ENCODE results near the gene ARHGEF19. TPM values are rescaled to one million over a fixed set of nuclear protein-coding genes. Genes with fewer than 3 reads are reported as not detected.

Gene ARHGEF19
- total and polyA plus RNA-seq, 10 of the 15 experiments (the other 5 are each of a cell fraction or from before 2014, with no cell fraction given) = 0.15 to 2.9 (median 0.67) TPM; not detected in 1

DNA sequence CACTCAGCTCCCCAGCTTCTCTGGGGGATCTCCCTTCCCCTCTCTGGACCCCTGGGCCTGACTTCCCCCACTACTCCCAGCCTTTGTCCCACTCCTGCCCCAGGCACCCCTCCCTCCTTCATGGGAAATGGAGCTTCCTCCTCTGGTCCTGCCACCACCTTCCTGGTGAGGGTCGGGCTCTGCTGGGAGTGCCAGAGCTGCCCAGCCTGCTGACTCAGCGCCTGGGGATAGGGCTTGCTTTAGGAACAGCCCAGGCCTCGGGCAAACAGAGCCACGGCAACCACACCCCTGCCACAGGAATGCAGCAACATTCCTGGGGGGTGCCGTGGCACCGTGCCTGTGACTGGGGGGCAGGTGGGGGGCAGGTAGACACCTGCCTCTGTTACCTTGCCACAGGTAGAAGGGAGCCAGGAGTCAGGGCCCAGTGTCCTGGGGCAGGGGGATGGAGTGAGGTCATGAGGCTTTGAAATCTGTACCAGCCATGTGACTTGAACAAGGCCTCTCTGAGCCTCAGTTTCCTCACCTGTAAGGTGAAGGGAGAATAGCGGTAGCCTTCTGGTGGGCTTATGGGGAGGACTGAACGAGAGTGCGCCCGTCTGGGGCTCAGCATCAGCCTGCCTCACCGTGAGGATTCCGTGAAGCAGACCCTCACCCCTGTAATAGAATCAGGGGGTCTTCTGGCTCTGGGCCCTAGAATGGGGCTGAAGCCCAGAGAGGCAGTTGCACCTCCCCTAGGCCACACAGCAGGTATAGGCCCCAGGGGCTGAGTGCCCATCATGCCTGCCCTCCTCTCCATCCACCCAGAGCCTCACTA lies 38.8 kb downstream of the ARHGEF19 start:
- DNase-seq (ENCODE audit: low read depth, low spot score) (no peak), FAIRE-seq (no peak), ATAC-seq (no peak)
- Histone ChIP-seq H3K4me1 (ENCODE audit: control insufficient read depth, insufficient read depth, low read length) (no peaks in the 10 kb centered on the region), H3K4me2 (ENCODE audit: control insufficient read depth, insufficient read depth) (no peak overlapping the region), H3K27me3 (replicated peaks in 1 of 2; ENCODE audit: control insufficient read depth in 2 of 2, insufficient read depth in 2 of 2, low read length in 1 of 2) (no peaks in the 10 kb centered on the region; a peak in 1 of 4 replicates), H3K79me2 (ENCODE audit: control insufficient read depth, insufficient read depth, low read length) (no peaks in the 10 kb centered on the region), H2AFZ (ENCODE audit: control insufficient read depth, low read depth, low read length) (no peak overlapping the region), H3K36me3 (ENCODE audit: control insufficient read depth in 2 of 2, insufficient read depth in 2 of 2, low read length in 1 of 2) (no peaks in the 10 kb centered on the region), H4K20me1 (ENCODE audit: control insufficient read depth, insufficient read depth) (no peaks in the 10 kb centered on the region), H3K9me3 (replicated peaks; ENCODE audit: control insufficient read depth, insufficient read depth, low read length) (no peaks in the 10 kb centered on the region), H3K9ac (ENCODE audit: control insufficient read depth, insufficient read depth, low read length) (no peak overlapping the region), H3K27ac (ENCODE audit: control insufficient read depth, insufficient read depth) (no peak overlapping the region), H3K4me3 (no peak overlapping the region)
- POLR2A ChIA-PET = no interaction called here
- TF ChIP-seq CHD2 (IDR thresholded peaks at IDR 0.05; ENCODE audit: borderline replicate concordance, low read depth, low read length) (no peak), MXI1 (IDR thresholded peaks at IDR 0.05; ENCODE audit: low read depth, low read length) (no peak), SMARCA5 (IDR thresholded peaks at IDR 0.05) (no peak), HDAC6 (IDR thresholded peaks at IDR 0.05; ENCODE audit: unreplicated experiment) (no peak), POLR2AphosphoS5 (IDR thresholded peaks at IDR 0.05; ENCODE audit: low read length) (no peak), MTA3 (IDR thresholded peaks at IDR 0.05; ENCODE audit: borderline replicate concordance, low read length) (no peak), IKZF2 (IDR thresholded peaks at IDR 0.05) (no peak), SIX5 (IDR thresholded peaks at IDR 0.05; ENCODE audit: low read depth, low read length, severe bottlenecking) (no peak)
- TF ChIP-seq, protein P1, sequence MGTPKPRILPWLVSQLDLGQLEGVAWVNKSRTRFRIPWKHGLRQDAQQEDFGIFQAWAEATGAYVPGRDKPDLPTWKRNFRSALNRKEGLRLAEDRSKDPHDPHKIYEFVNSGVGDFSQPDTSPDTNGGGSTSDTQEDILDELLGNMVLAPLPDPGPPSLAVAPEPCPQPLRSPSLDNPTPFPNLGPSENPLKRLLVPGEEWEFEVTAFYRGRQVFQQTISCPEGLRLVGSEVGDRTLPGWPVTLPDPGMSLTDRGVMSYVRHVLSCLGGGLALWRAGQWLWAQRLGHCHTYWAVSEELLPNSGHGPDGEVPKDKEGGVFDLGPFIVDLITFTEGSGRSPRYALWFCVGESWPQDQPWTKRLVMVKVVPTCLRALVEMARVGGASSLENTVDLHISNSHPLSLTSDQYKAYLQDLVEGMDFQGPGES (IDR thresholded peaks at IDR 0.05) = no peak
- SMC1A ChIA-PET (ENCODE audit: uncharacterized antibody, unreplicated experiment) = no interaction called here
- in situ Hi-C loops (cut with MboI) = no loop called here
- RAD21 ChIA-PET (ENCODE audit: unreplicated experiment) = no interaction called here
- BruUV-seq (replicated peaks) = no TSS peak
- CTCF ChIA-PET = no interaction called here
- WGBS (ENCODE audit: insufficient coverage, insufficient replicate concordance, low lambda C conversion rate, missing lambda C conversion rate) = 21% methylated on average over 12 of the region's 12 CpGs
- intact Hi-C loops (cut with micrococcal nuclease; ENCODE audit: unreplicated experiment) = no loop called here

Data from GM12878 (cell line).